ENCODE measurements around the gene ELOVL3. TPM values are rescaled to one million over a fixed set of nuclear protein-coding genes. Genes with fewer than 3 reads are reported as not detected.

Gene ELOVL3
- total RNA-seq, 1 experiment from 2014 or later = 0.61 TPM

GRCh38 chr10:102230861-102231356, 4.8 kb downstream of the ELOVL3 start:
- intact Hi-C loops (cut with micrococcal nuclease; ENCODE audit: unreplicated experiment) = loop anchor here (1.0 to 5.0 kb wide), 6 partner anchors 62 to 352 kb away; no protein-coding TSS in a partner anchor
- H3K27ac ChIP-seq = no peak overlapping the region

GRCh38 chr10:102231357-102232318, 5.5 kb downstream of the ELOVL3 start:
- no TSS peak for BruUV-seq (replicated peaks)
- Histone ChIP-seq H3K27ac (no peak overlapping the region), H3K36me3 (ENCODE audit: low read depth) (no peaks in the 10 kb centered on the region), H3K4me3 (peak overlapping the region; percentile 57; the same call in 1 of the 2 replicates), H3F3A (ENCODE audit: insufficient read depth, low read depth) (peaks cover 4% of the 10 kb centered on the region; the same call in 1 of the 2 replicates), H4K20me1 (ENCODE audit: insufficient read depth) (no peaks in the 10 kb centered on the region), H3K4me1 (replicated peaks; ENCODE audit: insufficient read depth) (peaks cover 11% of the 10 kb centered on the region; the same call in 1 of the 2 replicates), H2AFZ (no peak overlapping the region), H3K27me3 (ENCODE audit: insufficient read depth, low read depth) (no peaks in the 10 kb centered on the region), H3K9me3 (ENCODE audit: insufficient read depth, low read depth) (no peaks in the 10 kb centered on the region), H3K4me2 (peak overlapping the region; percentile 81), H3K9me2 (ENCODE audit: insufficient read depth) (no peaks in the 10 kb centered on the region), H3K79me2 (ENCODE audit: low read depth) (no peaks in the 10 kb centered on the region)
- peak; percentile 87 for TF ChIP-seq CTCF (conservative IDR thresholded peaks at IDR 0.05)
- TF ChIP-seq EZH2 (IDR thresholded peaks at IDR 0.05; ENCODE audit: low read depth) = no peak
- CTCF ChIA-PET = interaction anchor here (0.5 to 3.1 kb wide), 12 partner anchors 17 to 352 kb away, joined by 3 to 17 read pairs (median 6); no protein-coding TSS in a partner anchor
- DNase-seq = peak in 1 of 2 experiments; percentile 61
- POLR2A ChIA-PET (ENCODE audit: unreplicated experiment) = no interaction called here
- intact Hi-C loops (cut with micrococcal nuclease; ENCODE audit: unreplicated experiment) = loop anchor here (2.0 to 5.0 kb wide), 4 partner anchors 63 to 246 kb away; no protein-coding TSS in a partner anchor

More at GRCh38 chr10:102230861-102231356, 4.8 kb downstream of the ELOVL3 start:
- Histone ChIP-seq H2AFZ (peak overlapping the region; percentile 78), H3K9me3 (ENCODE audit: insufficient read depth, low read depth) (no peaks in the 10 kb centered on the region), H3K36me3 (ENCODE audit: low read depth) (no peaks in the 10 kb centered on the region), H3F3A (ENCODE audit: insufficient read depth, low read depth) (peaks cover 4% of the 10 kb centered on the region; the same call in 1 of the 2 replicates), H3K4me1 (replicated peaks; ENCODE audit: insufficient read depth) (peaks cover 14% of the 10 kb centered on the region; the same call in 1 of the 2 replicates), H3K4me2 (peak overlapping the region; percentile 81), H4K20me1 (ENCODE audit: insufficient read depth) (no peaks in the 10 kb centered on the region), H3K79me2 (ENCODE audit: low read depth) (no peaks in the 10 kb centered on the region), H3K9me2 (ENCODE audit: insufficient read depth) (no peaks in the 10 kb centered on the region), H3K27me3 (ENCODE audit: insufficient read depth, low read depth) (no peaks in the 10 kb centered on the region), H3K4me3 (peak overlapping the region; percentile 57; the same call in 1 of the 2 replicates)
- DNase-seq = peak in 1 of 2 experiments; percentile 47
- ChIA-PET CTCF (interaction anchor here (0.7 to 3.1 kb wide), 8 partner anchors 62 to 353 kb away, joined by 3 to 17 read pairs (median 6); no protein-coding TSS in a partner anchor), POLR2A (ENCODE audit: unreplicated experiment) (interaction anchor here (0.6 kb wide), 2 partner anchors 142 to 159 kb away, joined by 3 read pairs; no protein-coding TSS in a partner anchor)
- TF ChIP-seq CTCF (conservative IDR thresholded peaks at IDR 0.05) (no peak; the same call in 1 of the 2 replicates), EZH2 (IDR thresholded peaks at IDR 0.05; ENCODE audit: low read depth) (no peak)
- BruUV-seq (replicated peaks) = no TSS peak

GRCh38 chr10:102233997-102234396, 7.9 kb downstream of the ELOVL3 start:
- no peak for TF ChIP-seq EZH2 (IDR thresholded peaks at IDR 0.05; ENCODE audit: low read depth)
- no peak for TF ChIP-seq CTCF (conservative IDR thresholded peaks at IDR 0.05)
- Histone ChIP-seq H3K36me3 (ENCODE audit: low read depth) (no peaks in the 10 kb centered on the region), H3K27ac (no peak overlapping the region), H4K20me1 (ENCODE audit: insufficient read depth) (no peaks in the 10 kb centered on the region), H3K4me3 (no peak overlapping the region), H3K4me2 (no peak overlapping the region), H3K79me2 (ENCODE audit: low read depth) (no peaks in the 10 kb centered on the region), H3K9me2 (ENCODE audit: insufficient read depth) (no peaks in the 10 kb centered on the region), H3K4me1 (replicated peaks; ENCODE audit: insufficient read depth) (0 out of 2 replicates have a peak, but pooled peaks cover 7% of the 10 kb centered on the region), H3K9me3 (ENCODE audit: insufficient read depth, low read depth) (no peaks in the 10 kb centered on the region), H3K27me3 (ENCODE audit: insufficient read depth, low read depth) (no peaks in the 10 kb centered on the region), H2AFZ (no peak overlapping the region), H3F3A (ENCODE audit: insufficient read depth, low read depth) (no peaks in the 10 kb centered on the region; the same call in 1 of the 2 replicates)
- intact Hi-C loops (cut with micrococcal nuclease; ENCODE audit: unreplicated experiment) = loop anchor here (5.0 kb wide), 1 partner anchor 243 kb away; no protein-coding TSS in a partner anchor
- ChIA-PET CTCF (interaction anchor here (0.6 kb wide), 1 partner anchor 219 kb away, joined by 12 read pairs; no protein-coding TSS in a partner anchor), POLR2A (ENCODE audit: unreplicated experiment) (no interaction called here)
- no TSS peak for BruUV-seq (replicated peaks)
- no peak for DNase-seq

Data from PC-9 (cell line).